22Rv1 (cell line): ENCODE measurements around the gene GALC.

Experiments
- CTCF ChIP-seq: fragments of 450-650 bp; IDR thresholded peaks from 2 replicates; pipeline ENCODE4 v1.5.1; 2017; ENCODE audit warnings: mild to moderate bottlenecking
- ZFX ChIP-seq: fragments of 450-650 bp; IDR thresholded peaks from 2 replicates; pipeline ENCODE4 v1.6.1; 2017; ENCODE audit warnings: antibody characterized with exemption, borderline replicate concordance

GRCh38 chr14:87892763-87893162 lies 100.2 kb downstream of the GALC start:
- TF ChIP-seq CTCF = no peak
- TF ChIP-seq ZFX = no peak
